Neural progenitor cell (in vitro differentiated cells): Measurements from ENCODE around the gene TASP1. TPM values are rescaled to one million over a fixed set of nuclear protein-coding genes. Genes with fewer than 3 reads are reported as not detected.

Experiments
- DNase-seq: peaks from one replicate; pipeline ENCODE4 v3.0.0-alpha.2; 2016; ENCODE audit warnings: low spot score
- H2AFZ ChIP-seq: fragments of 200-600 bp; sonication (generic); replicated peaks from 2 replicates; pipeline ENCODE4 v1.6.1; 2016; ENCODE audit warnings: antibody characterized with exemption
- H3F3A ChIP-seq: fragments of 200-600 bp; sonication (generic); 2 replicates; pipeline ENCODE4 v1.6.1; 2016; ENCODE audit warnings: antibody characterized with exemption, low read depth
- H3K27ac ChIP-seq: fragments of 200-600 bp; sonication (generic); 2 replicates; pipeline ENCODE4 v1.5.1; 2016; ENCODE audit warnings: mild to moderate bottlenecking
- H3K27me3 ChIP-seq: fragments of 200-600 bp; sonication (generic); 2 replicates; pipeline ENCODE4 v1.6.1; 2016; ENCODE audit warnings: mild to moderate bottlenecking, moderate library complexity
- H3K36me3 ChIP-seq: fragments of 200-600 bp; sonication (generic); 2 replicates; pipeline ENCODE4 v1.5.1; 2016
- H3K4me1 ChIP-seq: fragments of 200-600 bp; sonication (generic); 2 replicates; pipeline ENCODE4 v1.6.1; 2016; ENCODE audit warnings: mixed run types
- H3K4me2 ChIP-seq: fragments of 200-600 bp; sonication (generic); 2 replicates; pipeline ENCODE4 v1.6.1; 2016
- H3K4me3 ChIP-seq: fragments of 200-600 bp; sonication (generic); 2 replicates; pipeline ENCODE4 v1.5.1; 2016
- H3K79me2 ChIP-seq: fragments of 200-600 bp; sonication (generic); 2 replicates; pipeline ENCODE4 v1.6.1; 2016; ENCODE audit warnings: low read depth
- H3K9ac ChIP-seq: fragments of 200-600 bp; sonication (generic); 2 replicates; pipeline ENCODE4 v1.6.1; 2016
- H3K9me3 ChIP-seq: fragments of 200-600 bp; sonication (generic); 2 replicates; pipeline ENCODE4 v1.5.1; 2016; ENCODE audit warnings: low read depth
- H4K20me1 ChIP-seq: fragments of 200-600 bp; sonication (generic); 2 replicates; pipeline ENCODE4 v1.6.1; 2016; ENCODE audit warnings: low read depth
- H3K27ac Mint-ChIP-seq: 3 replicates; pipeline ENCODE4 v1.8.0; 2021; ENCODE audit warnings: mixed read lengths
- H3K27me3 Mint-ChIP-seq: 2 replicates; pipeline ENCODE4 v1.8.0; 2022; ENCODE audit warnings: low read depth, mild to moderate bottlenecking, inconsistent platforms, moderate library complexity, mixed read lengths; ENCODE audit not compliant: insufficient read depth
- H3K36me3 Mint-ChIP-seq: 3 replicates; pipeline ENCODE4 v1.8.0; 2021; ENCODE audit warnings: mixed read lengths
- H3K4me1 Mint-ChIP-seq: 3 replicates; pipeline ENCODE4 v1.8.0; 2021; ENCODE audit warnings: mixed read lengths
- H3K4me3 Mint-ChIP-seq: 3 replicates; pipeline ENCODE4 v1.8.0; 2021; ENCODE audit warnings: mild to moderate bottlenecking, moderate library complexity, mixed read lengths
- H3K9me3 Mint-ChIP-seq: 3 replicates; pipeline ENCODE4 v1.8.0; 2020; ENCODE audit warnings: mixed read lengths
- EZH2 ChIP-seq: fragments of 200-600 bp; sonication (generic); IDR thresholded peaks from 2 replicates; pipeline ENCODE4 v1.6.1; 2017; ENCODE audit warnings: antibody characterized with exemption, mild to moderate bottlenecking, moderate library complexity
- EZH2phosphoT487 ChIP-seq: fragments of 200-600 bp; sonication (generic); IDR thresholded peaks from 2 replicates; pipeline ENCODE4 v1.6.1; 2017; ENCODE audit warnings: antibody characterized with exemption
- total RNA-seq: library from RNA; depleted of rRNA; stranded (reverse); fragments of >200 nt; gene quantifications from 2 replicates; pipeline ENCODE4 v1.2.3, GENCODE V29; 2015; ENCODE audit warnings: low replicate concordance
- TF ChIP-seq, protein P1 (sequence below): fragments of 200-600 bp; sonication (generic); IDR thresholded peaks from 2 replicates; pipeline ENCODE4 v1.5.1; 2017; ENCODE audit warnings: antibody characterized with exemption, mild to moderate bottlenecking

The TASP1 gene
- total RNA-seq, 1 donor from 2014 or later, result 9.6 TPM

DNA sequence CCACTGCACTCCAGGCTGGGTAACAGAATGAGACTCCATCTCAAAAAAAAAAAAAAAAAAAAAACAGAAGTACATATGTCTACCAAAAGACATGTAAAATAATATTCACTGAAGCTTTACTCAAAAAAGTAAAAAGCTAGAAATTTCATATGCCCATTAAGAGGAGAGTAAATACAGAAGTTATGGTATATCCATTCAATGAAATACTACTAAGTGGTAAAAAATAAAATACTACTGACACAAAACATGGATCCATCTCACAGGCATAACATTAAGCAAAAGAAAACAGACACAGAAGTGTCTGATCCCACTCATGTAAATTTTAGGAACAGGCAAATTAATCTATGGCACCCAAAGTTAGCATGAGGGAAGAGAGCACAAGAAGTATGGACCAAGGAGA, 52.6 kb downstream of the TASP1 start:
- no peak overlapping the region for H3K4me3 Mint-ChIP-seq
- Histone ChIP-seq H3K9ac (no peak overlapping the region), H3K27ac (no peak overlapping the region), H3F3A (no peaks in the 10 kb centered on the region), H2AFZ (no peak overlapping the region), H3K36me3 (peaks cover 8% of the 10 kb centered on the region), H3K4me2 (no peak overlapping the region), H3K27me3 (no peaks in the 10 kb centered on the region), H3K79me2 (no peaks in the 10 kb centered on the region), H4K20me1 (no peaks in the 10 kb centered on the region), H3K9me3 (no peaks in the 10 kb centered on the region), H3K4me3 (no peak overlapping the region), H3K4me1 (no peaks in the 10 kb centered on the region)
- no peaks in the 10 kb centered on the region for H3K27me3 Mint-ChIP-seq
- H3K4me1 Mint-ChIP-seq, result no peaks in the 10 kb centered on the region
- no peak overlapping the region for H3K27ac Mint-ChIP-seq
- no peak for TF ChIP-seq EZH2phosphoT487
- TF ChIP-seq, protein P1, sequence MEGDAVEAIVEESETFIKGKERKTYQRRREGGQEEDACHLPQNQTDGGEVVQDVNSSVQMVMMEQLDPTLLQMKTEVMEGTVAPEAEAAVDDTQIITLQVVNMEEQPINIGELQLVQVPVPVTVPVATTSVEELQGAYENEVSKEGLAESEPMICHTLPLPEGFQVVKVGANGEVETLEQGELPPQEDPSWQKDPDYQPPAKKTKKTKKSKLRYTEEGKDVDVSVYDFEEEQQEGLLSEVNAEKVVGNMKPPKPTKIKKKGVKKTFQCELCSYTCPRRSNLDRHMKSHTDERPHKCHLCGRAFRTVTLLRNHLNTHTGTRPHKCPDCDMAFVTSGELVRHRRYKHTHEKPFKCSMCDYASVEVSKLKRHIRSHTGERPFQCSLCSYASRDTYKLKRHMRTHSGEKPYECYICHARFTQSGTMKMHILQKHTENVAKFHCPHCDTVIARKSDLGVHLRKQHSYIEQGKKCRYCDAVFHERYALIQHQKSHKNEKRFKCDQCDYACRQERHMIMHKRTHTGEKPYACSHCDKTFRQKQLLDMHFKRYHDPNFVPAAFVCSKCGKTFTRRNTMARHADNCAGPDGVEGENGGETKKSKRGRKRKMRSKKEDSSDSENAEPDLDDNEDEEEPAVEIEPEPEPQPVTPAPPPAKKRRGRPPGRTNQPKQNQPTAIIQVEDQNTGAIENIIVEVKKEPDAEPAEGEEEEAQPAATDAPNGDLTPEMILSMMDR, result no peak
- no peak for TF ChIP-seq EZH2
- peaks cover 33% of the 10 kb centered on the region for H3K36me3 Mint-ChIP-seq
- no peak for DNase-seq
- peaks cover 22% of the 10 kb centered on the region for H3K9me3 Mint-ChIP-seq

DNA sequence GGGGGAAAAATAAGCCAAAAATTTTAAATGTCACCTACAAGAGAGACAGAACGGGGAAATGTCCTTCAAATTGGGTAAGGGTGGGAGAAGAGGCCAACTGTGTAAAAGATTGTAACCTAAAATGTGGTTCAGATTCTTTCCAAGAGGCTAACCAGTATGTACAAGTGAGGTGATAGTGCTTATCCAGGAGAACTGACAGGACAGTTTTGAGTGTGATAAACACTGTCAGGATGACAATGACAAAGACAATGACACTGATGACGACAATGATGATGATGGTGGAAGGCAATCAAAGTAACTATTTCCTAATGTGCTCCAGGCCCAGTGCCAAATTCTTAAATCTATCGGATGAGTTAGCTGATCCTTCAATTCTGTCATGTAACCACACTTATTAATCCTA, 57.3 kb downstream of the TASP1 start:
- Histone ChIP-seq H3K9ac (no peak overlapping the region), H3K27me3 (no peaks in the 10 kb centered on the region), H2AFZ (no peak overlapping the region), H3K9me3 (no peaks in the 10 kb centered on the region), H3K4me2 (no peak overlapping the region), H3K79me2 (no peaks in the 10 kb centered on the region), H3K27ac (no peak overlapping the region), H3F3A (no peaks in the 10 kb centered on the region), H4K20me1 (no peaks in the 10 kb centered on the region), H3K4me1 (no peaks in the 10 kb centered on the region), H3K36me3 (peaks cover 4% of the 10 kb centered on the region), H3K4me3 (no peak overlapping the region)
- H3K9me3 Mint-ChIP-seq, result peaks cover 18% of the 10 kb centered on the region
- H3K27ac Mint-ChIP-seq, result no peak overlapping the region
- no peaks in the 10 kb centered on the region for H3K27me3 Mint-ChIP-seq
- TF ChIP-seq EZH2phosphoT487 (no peak), EZH2 (no peak)
- TF ChIP-seq, protein P1, result no peak
- H3K4me3 Mint-ChIP-seq, result no peak overlapping the region
- peaks cover 31% of the 10 kb centered on the region for H3K36me3 Mint-ChIP-seq
- DNase-seq, result no peak
- H3K4me1 Mint-ChIP-seq, result no peaks in the 10 kb centered on the region

DNA sequence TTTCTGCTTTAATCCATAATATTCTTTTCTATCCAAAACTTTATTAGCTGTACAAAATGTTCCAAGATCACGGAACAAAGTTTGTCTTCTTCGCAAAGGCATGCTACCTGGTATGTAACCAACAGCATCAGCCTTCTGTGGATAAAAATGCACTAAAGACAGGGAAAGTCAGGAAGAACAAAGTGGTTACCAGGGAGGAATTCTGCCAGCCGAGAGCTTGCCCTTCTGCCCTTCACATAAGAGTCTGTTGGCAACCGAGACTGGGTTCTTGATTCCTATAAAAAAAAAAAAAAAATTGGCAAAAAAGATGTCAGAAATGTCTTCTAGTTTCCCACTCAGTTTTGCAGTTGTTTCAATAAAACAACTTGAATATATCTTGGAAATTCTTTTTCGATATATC, 58.0 kb downstream of the TASP1 start:
- Histone ChIP-seq H3K9ac (no peak overlapping the region), H3K79me2 (no peaks in the 10 kb centered on the region), H3K27me3 (no peaks in the 10 kb centered on the region), H4K20me1 (no peaks in the 10 kb centered on the region), H3K4me3 (no peak overlapping the region), H3K27ac (no peak overlapping the region), H3F3A (no peaks in the 10 kb centered on the region), H3K36me3 (no peaks in the 10 kb centered on the region), H3K4me1 (no peaks in the 10 kb centered on the region), H3K4me2 (no peak overlapping the region), H2AFZ (no peak overlapping the region), H3K9me3 (no peaks in the 10 kb centered on the region)
- no peak overlapping the region for H3K27ac Mint-ChIP-seq
- TF ChIP-seq EZH2phosphoT487 (no peak), EZH2 (no peak)
- TF ChIP-seq, protein P1, result no peak
- no peak for DNase-seq
- H3K4me3 Mint-ChIP-seq, result no peak overlapping the region
- H3K36me3 Mint-ChIP-seq, result peaks cover 28% of the 10 kb centered on the region
- peaks cover 14% of the 10 kb centered on the region for H3K9me3 Mint-ChIP-seq
- no peaks in the 10 kb centered on the region for H3K4me1 Mint-ChIP-seq
- no peaks in the 10 kb centered on the region for H3K27me3 Mint-ChIP-seq

DNA sequence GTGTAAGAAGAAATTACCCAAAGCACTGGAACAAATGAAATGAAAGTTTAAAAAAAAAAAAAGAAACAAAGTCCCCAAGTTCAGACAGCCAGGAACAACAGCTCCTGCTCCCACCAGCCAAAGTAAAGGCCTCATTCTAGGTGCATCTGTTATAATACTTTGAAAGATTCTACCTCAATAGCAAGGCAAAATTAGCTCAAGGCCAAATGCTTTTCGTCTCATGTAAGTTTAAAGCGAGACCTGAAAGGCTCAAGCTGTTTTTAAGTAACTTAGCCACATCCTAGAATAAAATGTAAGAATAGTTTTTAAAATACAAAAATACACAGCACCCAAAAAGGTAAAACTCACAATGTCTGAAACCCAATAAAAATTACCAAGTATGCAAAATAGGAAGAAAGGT, 64.7 kb downstream of the TASP1 start:
- peaks cover 2% of the 10 kb centered on the region for H3K27me3 Mint-ChIP-seq
- no peak for DNase-seq
- Histone ChIP-seq H3K4me1 (no peaks in the 10 kb centered on the region), H3K4me2 (no peak overlapping the region), H4K20me1 (no peaks in the 10 kb centered on the region), H3K4me3 (no peak overlapping the region), H3K9me3 (no peaks in the 10 kb centered on the region), H3K79me2 (no peaks in the 10 kb centered on the region), H3K9ac (no peak overlapping the region), H3F3A (no peaks in the 10 kb centered on the region), H3K27me3 (no peaks in the 10 kb centered on the region), H2AFZ (no peak overlapping the region), H3K36me3 (no peaks in the 10 kb centered on the region), H3K27ac (no peak overlapping the region)
- no peak overlapping the region for H3K4me3 Mint-ChIP-seq
- TF ChIP-seq EZH2phosphoT487 (no peak), EZH2 (no peak)
- TF ChIP-seq, protein P1, result no peak
- H3K9me3 Mint-ChIP-seq, result peaks cover 5% of the 10 kb centered on the region
- H3K4me1 Mint-ChIP-seq, result peaks cover 2% of the 10 kb centered on the region
- H3K36me3 Mint-ChIP-seq, result peaks cover 15% of the 10 kb centered on the region
- no peak overlapping the region for H3K27ac Mint-ChIP-seq
